Kidney epithelial cell (primary cell): Measurements from ENCODE around the gene CD37. TPM values are rescaled to one million over a fixed set of nuclear protein-coding genes. Genes with fewer than 3 reads are reported as not detected.
"Not testable (repeated sequence)": the region's sequence is repeated elsewhere in the genome, so short reads cannot be mapped to it uniquely, and the experiment has no call there.

Source experiments
- DNase-seq: peaks from one replicate; pipeline ENCODE4 v3.0.0-alpha.2; 2010; ENCODE audit warnings: low read depth
- H3K27me3 ChIP-seq: 2 replicates; pipeline ENCODE4 v1.6.0; 2011; ENCODE audit warnings: low read length; ENCODE audit not compliant: control insufficient read depth, insufficient read depth
- H3K36me3 ChIP-seq: 2 replicates; pipeline ENCODE4 v1.5.1; 2011; ENCODE audit warnings: low read length; ENCODE audit not compliant: control insufficient read depth, insufficient read depth
- H3K4me3 ChIP-seq: 2 replicates; pipeline ENCODE4 v1.5.1; 2011; ENCODE audit warnings: low read depth, mild to moderate bottlenecking, control low read depth, low read length
- CTCF ChIP-seq: IDR thresholded peaks from 2 replicates; pipeline ENCODE4 v1.5.1; 2011; ENCODE audit warnings: mild to moderate bottlenecking, moderate library complexity, low read length, control low read depth, inconsistent platforms; ENCODE audit not compliant: insufficient read depth, poor library complexity, severe bottlenecking
- total RNA-seq: library from RNA; depleted of rRNA; stranded (reverse); fragments of >200 nt; gene quantifications from 2 replicates; pipeline ENCODE4 v1.2.3, GENCODE V29; 2015

The CD37 gene
- total RNA-seq, 1 donor from 2014 or later = not detected

- DNase-seq = no peak
- no peak overlapping the region for H3K4me3 ChIP-seq
- TF ChIP-seq CTCF = no peak
- no peaks in the 10 kb centered on the region for H3K27me3 ChIP-seq
- H3K36me3 ChIP-seq = no peaks in the 10 kb centered on the region
Measured at GRCh38 chr19:49315111-49315510, 20.1 kb upstream of the CD37 start.

GRCh38 chr19:49316284-49316683 is 18.9 kb upstream of the CD37 start:
- H3K36me3 ChIP-seq = no peaks in the 10 kb centered on the region
- no peaks in the 10 kb centered on the region for H3K27me3 ChIP-seq
- DNase-seq = no peak
- no peak overlapping the region for H3K4me3 ChIP-seq
- TF ChIP-seq CTCF = no peak

- no peak for TF ChIP-seq CTCF
- Histone ChIP-seq H3K36me3 (no peaks in the 10 kb centered on the region), H3K27me3 (no peaks in the 10 kb centered on the region), H3K4me3 (no peak overlapping the region)
- no peak for DNase-seq
Measured at GRCh38 chr19:49318296-49318695, 16.9 kb upstream of the CD37 start.

GRCh38 chr19:49324801-49325576 is 10.2 kb upstream of the CD37 start, which contains the start of gene SLC6A16:
Gene SLC6A16 (minus strand): TSS chr19:49325191. CDS start chr19:49311347, 13,844 bp downstream.
- no peaks in the 10 kb centered on the region for H3K36me3 ChIP-seq
- no peak within 1 kb of the TSS for H3K4me3 ChIP-seq
- H3K27me3 ChIP-seq = no peaks in the 10 kb centered on the region
- no peak for TF ChIP-seq CTCF
- DNase-seq = no peak

GRCh38 chr19:49325756-49326155 is 9.4 kb upstream of the CD37 start:
- H3K36me3 ChIP-seq, H3K27me3 ChIP-seq, H3K4me3 ChIP-seq, DNase-seq: not testable (repeated sequence)

GRCh38 chr19:49326165-49326704 is 9.0 kb upstream of the CD37 start:
- Histone ChIP-seq H3K36me3 (no peaks in the 10 kb centered on the region), H3K4me3 (no peak overlapping the region), H3K27me3 (no peaks in the 10 kb centered on the region)
- no peak for DNase-seq
- no peak for TF ChIP-seq CTCF
